Subcutaneous adipose tissue (tissue), 4 donors: Measurements from ENCODE around the gene MIPOL1. TPM values are rescaled to one million over a fixed set of nuclear protein-coding genes. Genes with fewer than 3 reads are reported as not detected.

Experiments used
- CTCF ChIP-seq: fragments of 450-650 bp; IDR thresholded peaks from one replicate; pipeline ENCODE4 v1.5.1; 2016; ENCODE audit warnings: low read depth, mild to moderate bottlenecking, control low read depth, antibody characterized with exemption, moderate library complexity
- total RNA-seq, 4 donors: library from RNA; depleted of rRNA; stranded (reverse); fragments of >200 nt; gene quantifications; one replicate each; pipeline ENCODE4 v1.1.0, GENCODE V29; 2016

MIPOL1 gene
- total RNA-seq, 4 donors from 2014 or later: 7.6 to 20.9 (median 11.1) TPM

- no peak for TF ChIP-seq CTCF
Measured at GRCh38 chr14:37466003-37466622, 268.4 kb downstream of the MIPOL1 start.

GRCh38 chr14:37466623-37467088, 268.9 kb downstream of the MIPOL1 start:
- no peak for TF ChIP-seq CTCF

- TF ChIP-seq CTCF: no peak
Measured at GRCh38 chr14:37469650-37470049, 271.9 kb downstream of the MIPOL1 start.

- TF ChIP-seq CTCF: no peak
Measured at GRCh38 chr14:37470251-37470650, 272.5 kb downstream of the MIPOL1 start.

GRCh38 chr14:37472906-37473305, 275.2 kb downstream of the MIPOL1 start:
- TF ChIP-seq CTCF: no peak

GRCh38 chr14:37474191-37474590, 276.5 kb downstream of the MIPOL1 start:
- TF ChIP-seq CTCF: no peak

GRCh38 chr14:37480446-37481290, 282.9 kb downstream of the MIPOL1 start:
- TF ChIP-seq CTCF: no peak
